ENCODE results near the gene TBC1D19.

The TBC1D19 gene

GRCh38 chr4:26786916-26787315, 203.0 kb downstream of the TBC1D19 start:
- peak; percentile 78 for DNase-seq

GRCh38 chr4:26787461-26788340, 203.8 kb downstream of the TBC1D19 start:
- no peak for DNase-seq

GRCh38 chr4:26788341-26788733, 204.5 kb downstream of the TBC1D19 start:
- no peak for DNase-seq

GRCh38 chr4:26789208-26789607, 205.3 kb downstream of the TBC1D19 start:
- DNase-seq: no peak

- no peak for DNase-seq
Measured at GRCh38 chr4:26791346-26791745, 207.5 kb downstream of the TBC1D19 start.

- DNase-seq: peak; percentile 21
Measured at GRCh38 chr4:26792639-26793038, 208.8 kb downstream of the TBC1D19 start.

GRCh38 chr4:26793735-26794134, 209.9 kb downstream of the TBC1D19 start:
- no peak for DNase-seq

GRCh38 chr4:26796081-26796480, 212.2 kb downstream of the TBC1D19 start:
- DNase-seq: no peak

- no peak for DNase-seq
Measured at GRCh38 chr4:26802790-26803189, 218.9 kb downstream of the TBC1D19 start.

GRCh38 chr4:26803211-26803861, 219.5 kb downstream of the TBC1D19 start:
- DNase-seq: peak; percentile 39

GRCh38 chr4:26804451-26804850, 220.6 kb downstream of the TBC1D19 start:
- DNase-seq: no peak

GRCh38 chr4:26804925-26805324, 221.0 kb downstream of the TBC1D19 start:
- no peak for DNase-seq
